WTC11 (cell line): ENCODE data around the gene ABHD16B.

ENCODE experiments used
- CBFB ChIP-seq: sonication (generic); formaldehyde crosslinking; IDR thresholded peaks from 2 replicates; pipeline ENCODE4 v1.8.1; 2022; ENCODE audit warnings: mild to moderate bottlenecking, low read depth, missing genetic modification reagents
- TF ChIP-seq, protein P1 (sequence below): sonication (generic); formaldehyde crosslinking; IDR thresholded peaks from 2 replicates; pipeline ENCODE4 v1.8.0; 2022; ENCODE audit warnings: mild to moderate bottlenecking, missing genetic modification reagents
- TF ChIP-seq, protein P2 (sequence below): fragments of 200-600 bp; IDR thresholded peaks from 2 replicates; pipeline ENCODE4 v1.8.0; 2022; ENCODE audit warnings: antibody characterized with exemption
- TF ChIP-seq, protein P3 (sequence below): sonication (generic); formaldehyde crosslinking; IDR thresholded peaks from 2 replicates; pipeline ENCODE4 v1.8.1; 2022; ENCODE audit warnings: low read depth, missing genetic modification reagents, borderline replicate concordance

DNA sequence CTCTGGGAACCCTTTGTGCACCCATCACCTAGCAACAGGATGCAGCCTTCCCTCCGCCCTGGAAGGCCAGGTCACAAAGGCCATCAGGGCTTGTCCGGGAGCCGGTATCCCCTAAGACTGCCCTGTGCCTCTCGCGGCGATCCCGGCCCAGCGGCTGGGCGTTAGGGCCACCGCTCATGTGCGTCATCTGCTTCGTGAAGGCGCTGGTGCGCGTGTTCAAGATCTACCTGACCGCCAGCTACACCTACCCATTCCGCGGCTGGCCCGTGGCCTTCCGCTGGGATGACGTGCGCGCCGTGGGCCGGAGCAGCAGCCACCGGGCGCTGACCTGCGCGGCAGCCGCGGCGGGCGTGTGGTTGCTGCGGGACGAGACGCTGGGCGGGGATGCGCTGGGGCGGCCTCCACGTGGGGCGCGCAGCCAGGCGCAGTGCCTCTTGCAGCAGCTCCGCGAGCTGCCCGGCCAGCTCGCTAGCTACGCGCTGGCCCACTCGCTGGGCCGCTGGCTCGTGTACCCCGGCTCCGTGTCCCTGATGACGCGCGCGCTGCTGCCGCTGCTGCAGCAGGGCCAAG, at the start of gene ABHD16B:
- TF ChIP-seq, protein P1, sequence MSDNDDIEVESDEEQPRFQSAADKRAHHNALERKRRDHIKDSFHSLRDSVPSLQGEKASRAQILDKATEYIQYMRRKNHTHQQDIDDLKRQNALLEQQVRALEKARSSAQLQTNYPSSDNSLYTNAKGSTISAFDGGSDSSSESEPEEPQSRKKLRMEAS (CRISPR knock-in tag): no peak
- no peak for TF ChIP-seq CBFB (CRISPR knock-in tag)
- TF ChIP-seq, protein P2, sequence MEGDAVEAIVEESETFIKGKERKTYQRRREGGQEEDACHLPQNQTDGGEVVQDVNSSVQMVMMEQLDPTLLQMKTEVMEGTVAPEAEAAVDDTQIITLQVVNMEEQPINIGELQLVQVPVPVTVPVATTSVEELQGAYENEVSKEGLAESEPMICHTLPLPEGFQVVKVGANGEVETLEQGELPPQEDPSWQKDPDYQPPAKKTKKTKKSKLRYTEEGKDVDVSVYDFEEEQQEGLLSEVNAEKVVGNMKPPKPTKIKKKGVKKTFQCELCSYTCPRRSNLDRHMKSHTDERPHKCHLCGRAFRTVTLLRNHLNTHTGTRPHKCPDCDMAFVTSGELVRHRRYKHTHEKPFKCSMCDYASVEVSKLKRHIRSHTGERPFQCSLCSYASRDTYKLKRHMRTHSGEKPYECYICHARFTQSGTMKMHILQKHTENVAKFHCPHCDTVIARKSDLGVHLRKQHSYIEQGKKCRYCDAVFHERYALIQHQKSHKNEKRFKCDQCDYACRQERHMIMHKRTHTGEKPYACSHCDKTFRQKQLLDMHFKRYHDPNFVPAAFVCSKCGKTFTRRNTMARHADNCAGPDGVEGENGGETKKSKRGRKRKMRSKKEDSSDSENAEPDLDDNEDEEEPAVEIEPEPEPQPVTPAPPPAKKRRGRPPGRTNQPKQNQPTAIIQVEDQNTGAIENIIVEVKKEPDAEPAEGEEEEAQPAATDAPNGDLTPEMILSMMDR: no peak
- TF ChIP-seq, protein P3, sequence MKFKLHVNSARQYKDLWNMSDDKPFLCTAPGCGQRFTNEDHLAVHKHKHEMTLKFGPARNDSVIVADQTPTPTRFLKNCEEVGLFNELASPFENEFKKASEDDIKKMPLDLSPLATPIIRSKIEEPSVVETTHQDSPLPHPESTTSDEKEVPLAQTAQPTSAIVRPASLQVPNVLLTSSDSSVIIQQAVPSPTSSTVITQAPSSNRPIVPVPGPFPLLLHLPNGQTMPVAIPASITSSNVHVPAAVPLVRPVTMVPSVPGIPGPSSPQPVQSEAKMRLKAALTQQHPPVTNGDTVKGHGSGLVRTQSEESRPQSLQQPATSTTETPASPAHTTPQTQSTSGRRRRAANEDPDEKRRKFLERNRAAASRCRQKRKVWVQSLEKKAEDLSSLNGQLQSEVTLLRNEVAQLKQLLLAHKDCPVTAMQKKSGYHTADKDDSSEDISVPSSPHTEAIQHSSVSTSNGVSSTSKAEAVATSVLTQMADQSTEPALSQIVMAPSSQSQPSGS: no peak
